B cell (primary cell): Measurements from ENCODE around the gene HOXB3. TPM values are rescaled to one million over a fixed set of nuclear protein-coding genes. Genes with fewer than 3 reads are reported as not detected.

ENCODE experiments used
- ATAC-seq: fragments of 200-7000 bp; cut with Tn5 transposase; one replicate; pipeline ENCODE4 v1.10.0; 2021; ENCODE audit warnings: low read depth, mild to moderate bottlenecking, moderate number of reproducible peaks, moderate library complexity
- CTCF ChIA-PET: fragments of 350-600 bp; sonication (Branson Sonifier 250); formaldehyde crosslinking; loops from one replicate; lab custom pipeline; 2021; ENCODE audit warnings: antibody characterized with exemption, inconsistent platforms; lab: Charles Lee
- POLR2A ChIA-PET: fragments of 350-600 bp; sonication (Branson Sonifier 250); formaldehyde crosslinking; loops from one replicate; lab custom pipeline; 2021; ENCODE audit warnings: antibody characterized with exemption; lab: Charles Lee
- DNase-seq: peaks from one replicate; pipeline ENCODE4 v3.0.0; 2013
- H2AFZ ChIP-seq: 2 replicates; pipeline ENCODE4 v1.6.1; 2012; ENCODE audit warnings: mild to moderate bottlenecking, low read depth, low read length; ENCODE audit not compliant: insufficient read depth, poor library complexity, severe bottlenecking
- H3K27ac ChIP-seq, 2 donors: 1 replicate in 1 of 2; 2 replicates in 1 of 2; pipeline ENCODE4 v1.5.1; 2012 to 2013; ENCODE audit warnings: low read length in 2 of 2, mild to moderate bottlenecking in 2 of 2, moderate library complexity in 1 of 2
- H3K27me3 ChIP-seq, 4 experiments: fragments of 200-600 bp in 1 of 4; sonication (generic) in 1 of 4; replicated peaks in 1 of 4; 1 replicate in 2 of 4; 2 replicates in 2 of 4; pipeline versions ENCODE4 v1.6.1 to v1.7.0; 2013 to 2016; ENCODE audit warnings: low read length in 3 of 4, mild to moderate bottlenecking in 2 of 4, mixed read lengths in 1 of 4, moderate library complexity in 1 of 4; ENCODE audit not compliant: insufficient read depth in 4 of 4, control insufficient read depth in 3 of 4; ENCODE audit errors: control extremely low read depth in 1 of 4
- H3K36me3 ChIP-seq, 2 experiments: replicated peaks in 1 of 2; 1 replicate in 1 of 2; 2 replicates in 1 of 2; pipeline versions ENCODE4 v1.6.1 to v1.7.1; 2013; ENCODE audit warnings: low read length in 1 of 2; ENCODE audit not compliant: insufficient read depth in 2 of 2, control insufficient read depth in 1 of 2; ENCODE audit errors: control extremely low read depth in 1 of 2, extremely low read depth in 1 of 2
- H3K4me1 ChIP-seq, 2 donors: fragments of 200-600 bp in 1 of 2; sonication (generic) in 1 of 2; 1 replicate in 1 of 2; 2 replicates in 1 of 2; pipeline versions ENCODE4 v1.5.1 to v1.6.1; 2013 to 2017; ENCODE audit warnings: low read length in 2 of 2; ENCODE audit not compliant: control insufficient read depth in 2 of 2, insufficient read depth in 2 of 2
- H3K4me2 ChIP-seq: replicated peaks from 2 replicates; pipeline ENCODE3; 2012; ENCODE audit warnings: mild to moderate bottlenecking, low read depth, low read length; ENCODE audit not compliant: poor library complexity, severe bottlenecking
- H3K4me3 ChIP-seq, 5 experiments: fragments of 200-600 bp in 1 of 5; sonication (generic) in 1 of 5; 1 replicate in 3 of 5; 2 replicates in 2 of 5; pipeline versions ENCODE4 v1.5.1 to v1.7.0; 2011 to 2016; ENCODE audit warnings: low read length in 4 of 5, mild to moderate bottlenecking in 4 of 5, low read depth in 2 of 5, control low read depth in 1 of 5, moderate library complexity in 1 of 5; ENCODE audit not compliant: insufficient read depth in 1 of 5; ENCODE audit errors: control extremely low read depth in 1 of 5, extremely low read depth in 1 of 5
- H3K79me2 ChIP-seq: fragments of 200-600 bp; sonication (generic); one replicate; pipeline ENCODE4 v1.6.0; 2016; ENCODE audit warnings: low read length; ENCODE audit not compliant: control insufficient read depth, insufficient read depth
- H3K9ac ChIP-seq: fragments of 200-600 bp; sonication (generic); 2 replicates; pipeline ENCODE4 v1.6.1; 2017; ENCODE audit warnings: mild to moderate bottlenecking, low read length, moderate library complexity
- H3K9me3 ChIP-seq, 3 donors: one replicate each; pipeline versions ENCODE4 v1.6.1 to v1.7.1; 2013; ENCODE audit warnings: low read length in 2 of 3; ENCODE audit not compliant: control insufficient read depth in 2 of 3, insufficient read depth in 1 of 3; ENCODE audit errors: control extremely low read depth in 1 of 3
- H4K20me1 ChIP-seq: 2 replicates; pipeline ENCODE4 v1.6.0; 2012; ENCODE audit warnings: mild to moderate bottlenecking, low read length; ENCODE audit not compliant: insufficient read depth, control insufficient read depth, poor library complexity, severe bottlenecking
- H3K27ac Mint-ChIP-seq: one replicate; pipeline ENCODE4 v1.8.0; 2021; ENCODE audit warnings: mixed read lengths
- H3K27me3 Mint-ChIP-seq: one replicate; pipeline ENCODE4 v1.8.0; 2021; ENCODE audit warnings: mixed read lengths
- H3K4me1 Mint-ChIP-seq: one replicate; pipeline ENCODE4 v1.8.0; 2021; ENCODE audit warnings: mixed read lengths
- H3K4me3 Mint-ChIP-seq: one replicate; pipeline ENCODE4 v1.8.0; 2021; ENCODE audit warnings: mixed read lengths
- H3K9me3 Mint-ChIP-seq: one replicate; pipeline ENCODE4 v1.8.0; 2022; ENCODE audit warnings: mixed read lengths; ENCODE audit not compliant: insufficient read depth
- CTCF ChIP-seq: fragments of 200-600 bp; IDR thresholded peaks from one replicate; pipeline ENCODE4 v1.8.0; 2022; ENCODE audit warnings: antibody characterized with exemption, mild to moderate bottlenecking
- EZH2 ChIP-seq: IDR thresholded peaks from 2 replicates; pipeline ENCODE4 v1.6.1; 2012; ENCODE audit warnings: borderline replicate concordance, low read depth, mild to moderate bottlenecking, moderate library complexity, low read length; ENCODE audit not compliant: insufficient read depth, poor library complexity, severe bottlenecking
- WGBS: methylation state at CpG from one replicate; pipeline ENCODE4 v1.1.5; 2013; ENCODE audit warnings: missing lambda C conversion rate; ENCODE audit not compliant: insufficient coverage; 5-methylcytosine and 5-hydroxymethylcytosine counted together
- intact Hi-C: fragments of 100-400 bp; cut with micrococcal nuclease; formaldehyde crosslinking; loops from one replicate; pipeline ENCODE4 v1.10.0; 2022
- polyA plus RNA-seq: library from polyadenylated mRNA; depleted of rRNA; stranded (reverse); fragments of >200 nt; gene quantifications from 2 replicates; pipeline ENCODE4 v1.2.3, GENCODE V29; 2012
- total RNA-seq, 2 donors: library from RNA; stranded (reverse); fragments of 120-200 nt in 1 of 2; gene quantifications; 1 replicate in 1 of 2; 2 replicates in 1 of 2; pipeline versions ENCODE4 v1.2.3 to v1.2.4, GENCODE V29; 2013 to 2022

HOXB3 gene
- total and polyA plus RNA-seq, 2 donors (not counting 1 experiment from before 2014, with no cell fraction given) = 3.0 to 4.0 TPM

- POLR2A ChIA-PET = no interaction called here
- Mint-ChIP-seq H3K4me3 (no peak overlapping the region), H3K27ac (peak overlapping the region; percentile 20), H3K27me3 (peaks cover 81% of the 10 kb centered on the region), H3K9me3 (no peaks in the 10 kb centered on the region), H3K4me1 (peaks cover 46% of the 10 kb centered on the region)
- peaks cover 0 to 28% (median 0%) of the 10 kb centered on the region in 3 donors for H3K9me3 ChIP-seq
- H3K79me2 ChIP-seq = no peaks in the 10 kb centered on the region
- CTCF ChIA-PET = interaction anchor here (0.7 to 2.1 kb wide), 6 partner anchors 10 to 357 kb away, joined by 3 to 7 read pairs (median 3); partner anchors contain the start of gene HOXB9
- intact Hi-C loops = no loop called here
- ATAC-seq (no peak), DNase-seq (peak; percentile 29)
- H3K4me1 ChIP-seq = peaks cover 54 to 71% of the 10 kb centered on the region in 2 donors
- H3K27ac ChIP-seq = no peak overlapping the region
- no peak overlapping the region for H2AFZ ChIP-seq
- H3K36me3 ChIP-seq = no peaks in the 10 kb centered on the region
- no peak overlapping the region for H3K4me3 ChIP-seq
- TF ChIP-seq EZH2 (no peak), CTCF (no peak)
- WGBS = 71% methylated on average over 4 of the region's 17 CpGs
- no peak overlapping the region for H3K9ac ChIP-seq
- no peak overlapping the region for H3K4me2 ChIP-seq
- peaks cover 0 to 93% (median 63%) of the 10 kb centered on the region in 4 experiments for H3K27me3 ChIP-seq
- no peaks in the 10 kb centered on the region for H4K20me1 ChIP-seq
Observed at GRCh38 chr17:48615963-48616716, 26.1 kb upstream of the HOXB3 start.
